Duodenal mucosa (tissue), 2 donors: ENCODE results near the gene MIOS.

Experiments
- H3K27ac ChIP-seq: one replicate; pipeline ENCODE4 v1.7.0; 2013; ENCODE audit warnings: low read depth, low read length
- H3K27me3 ChIP-seq, 2 donors: one replicate each; pipeline ENCODE4 v1.7.0; 2013; ENCODE audit warnings: low read length in 2 of 2, control low read depth in 1 of 2; ENCODE audit not compliant: insufficient read depth in 2 of 2, control insufficient read depth in 1 of 2
- H3K36me3 ChIP-seq, 2 donors: one replicate each; pipeline ENCODE4 v1.7.0; 2013; ENCODE audit warnings: low read length in 2 of 2, control low read depth in 1 of 2; ENCODE audit not compliant: insufficient read depth in 2 of 2, control insufficient read depth in 1 of 2
- H3K4me1 ChIP-seq, 2 donors: one replicate each; pipeline ENCODE4 v1.7.0; 2013; ENCODE audit warnings: low read length in 2 of 2, control low read depth in 1 of 2; ENCODE audit not compliant: insufficient read depth in 2 of 2, control insufficient read depth in 1 of 2
- H3K4me3 ChIP-seq, 2 donors: one replicate each; pipeline ENCODE4 v1.7.0; 2013; ENCODE audit warnings: low read length in 2 of 2, low read depth in 1 of 2
- H3K9ac ChIP-seq, 2 donors: one replicate each; pipeline ENCODE4 v1.7.0; 2013; ENCODE audit warnings: low read length in 2 of 2, low read depth in 1 of 2
- H3K9me3 ChIP-seq, 2 donors: one replicate each; pipeline ENCODE4 v1.7.0; 2013; ENCODE audit warnings: low read length in 2 of 2, control low read depth in 1 of 2; ENCODE audit not compliant: control insufficient read depth in 1 of 2

Gene MIOS

DNA sequence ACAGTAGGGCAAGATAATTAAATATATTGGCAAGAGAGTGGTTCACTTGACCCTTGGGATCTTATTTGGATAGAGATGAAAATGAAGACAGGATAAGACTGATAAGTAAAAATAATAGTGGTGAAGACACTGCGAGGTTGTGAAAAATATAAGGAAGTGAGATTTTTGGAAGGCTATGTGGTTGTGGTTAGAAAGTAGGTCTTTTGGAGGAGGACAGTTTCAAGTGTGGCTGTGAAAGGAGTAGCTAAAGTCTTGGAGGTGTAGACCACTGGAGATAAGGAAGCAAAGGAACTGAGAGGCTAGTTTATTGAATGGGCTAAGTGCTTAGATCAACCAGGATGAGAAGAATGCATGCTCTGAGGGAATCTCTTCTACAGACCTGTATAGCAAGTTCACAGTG lies 11.2 kb downstream of the MIOS start:
- Histone ChIP-seq H3K27ac (no peak overlapping the region), H3K4me3 (no peak overlapping the region), H3K27me3 (no peaks in the 10 kb centered on the region), H3K9ac (no peak overlapping the region), H3K36me3 (peaks cover 0 to 10% of the 10 kb centered on the region in 2 donors), H3K4me1 (no peaks in the 10 kb centered on the region), H3K9me3 (no peaks in the 10 kb centered on the region)

DNA sequence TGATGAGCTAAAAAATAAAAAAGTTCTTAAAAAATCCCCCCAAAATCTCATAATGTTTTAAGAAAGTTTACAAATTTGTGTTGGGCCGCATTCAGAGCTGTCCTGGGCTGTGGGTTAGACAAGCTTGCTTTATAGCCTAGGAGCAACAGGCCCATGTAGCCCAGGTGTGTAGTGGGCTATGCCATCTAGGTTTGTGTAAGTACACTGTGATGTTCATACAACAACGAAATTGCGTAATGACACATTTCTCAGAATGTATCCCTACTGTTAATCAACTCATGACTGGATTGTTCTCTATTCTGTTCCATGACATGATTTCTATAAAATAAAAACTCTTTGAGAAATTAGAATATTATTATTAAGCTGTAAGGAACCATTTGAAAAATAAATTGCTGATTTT lies 13.0 kb downstream of the MIOS start:
- H3K27ac ChIP-seq = no peak overlapping the region
- no peak overlapping the region for H3K4me3 ChIP-seq
- no peak overlapping the region for H3K9ac ChIP-seq
- H3K4me1 ChIP-seq = no peaks in the 10 kb centered on the region
- H3K27me3 ChIP-seq = no peaks in the 10 kb centered on the region
- H3K36me3 ChIP-seq = peaks cover 0 to 10% of the 10 kb centered on the region in 2 donors
- no peaks in the 10 kb centered on the region for H3K9me3 ChIP-seq

DNA sequence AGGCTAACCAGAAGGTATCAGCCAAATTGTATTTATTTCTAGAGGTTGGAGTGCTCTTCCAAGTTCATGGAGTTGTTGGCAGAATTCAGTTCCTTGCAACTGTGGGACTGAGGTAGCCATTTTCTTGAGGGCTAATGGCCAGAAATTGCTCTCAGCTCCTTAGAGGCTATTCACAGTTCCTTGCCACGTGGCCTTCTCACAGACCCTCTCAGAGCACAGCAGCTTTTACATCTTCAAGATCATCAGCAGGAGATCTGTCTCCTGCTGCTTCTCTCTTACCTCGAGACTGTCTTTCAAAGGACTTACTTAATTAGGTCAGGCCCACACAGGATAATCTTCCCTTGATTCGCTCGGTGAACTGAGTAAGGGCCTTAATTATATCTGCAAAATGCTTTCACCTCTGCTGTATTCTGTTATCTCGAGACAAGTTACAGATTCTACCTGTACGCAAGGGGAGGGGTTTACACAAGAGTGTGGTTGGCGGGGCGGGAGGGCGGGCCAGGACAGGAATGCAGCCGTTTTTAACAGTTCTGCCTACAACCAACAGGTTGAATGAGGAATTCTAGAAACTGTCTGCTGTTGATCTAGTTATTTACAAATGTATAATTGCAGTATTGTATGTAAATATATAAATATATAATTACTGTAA lies 15.0 kb downstream of the MIOS start:
- H3K27me3 ChIP-seq = no peaks in the 10 kb centered on the region
- no peak overlapping the region for H3K9ac ChIP-seq
- no peaks in the 10 kb centered on the region for H3K4me1 ChIP-seq
- H3K27ac ChIP-seq = no peak overlapping the region
- H3K9me3 ChIP-seq = no peaks in the 10 kb centered on the region
- no peak overlapping the region for H3K4me3 ChIP-seq
- H3K36me3 ChIP-seq = peaks cover 0 to 10% of the 10 kb centered on the region in 2 donors

DNA sequence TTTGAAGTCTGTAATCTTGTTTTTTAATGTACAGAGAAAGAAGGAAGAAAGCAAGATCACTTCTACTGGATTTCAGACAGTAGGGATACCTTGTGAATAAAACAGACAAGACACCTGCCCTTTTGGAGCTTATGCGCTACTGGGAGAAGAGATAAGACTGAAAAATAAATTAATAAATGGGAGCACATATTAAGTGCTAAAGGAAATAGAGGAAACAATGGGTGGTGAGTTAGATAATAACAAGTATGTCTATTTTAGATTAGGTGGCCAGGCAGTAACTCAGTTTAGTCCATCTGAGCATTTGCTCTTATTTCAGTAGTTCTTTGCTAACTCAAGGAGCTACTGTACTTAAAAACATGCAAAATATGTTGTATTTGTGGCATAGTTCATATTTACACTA lies 15.9 kb downstream of the MIOS start:
- Histone ChIP-seq H3K27ac (no peak overlapping the region), H3K27me3 (no peaks in the 10 kb centered on the region), H3K9me3 (no peaks in the 10 kb centered on the region), H3K4me1 (no peaks in the 10 kb centered on the region), H3K9ac (no peak overlapping the region), H3K36me3 (peaks cover 0 to 10% of the 10 kb centered on the region in 2 donors), H3K4me3 (no peak overlapping the region)

DNA sequence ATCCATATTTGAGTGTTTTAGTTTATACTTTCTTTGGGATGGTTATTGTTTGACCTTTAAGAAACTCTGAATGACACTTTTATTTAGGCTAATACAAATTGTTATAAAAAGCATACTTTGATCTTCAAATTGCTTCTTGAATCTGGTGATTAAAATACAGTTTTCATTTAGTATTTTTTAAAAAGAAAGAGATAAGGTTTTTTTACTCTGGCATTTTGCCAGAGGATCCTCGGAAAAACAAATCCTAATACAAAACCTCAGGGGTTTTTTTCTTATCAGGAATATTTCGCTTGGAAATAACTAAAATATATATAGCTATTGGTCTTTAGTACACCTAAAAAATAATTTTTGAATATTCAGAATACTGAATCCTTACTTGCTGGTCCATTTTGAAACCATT lies 17.0 kb downstream of the MIOS start:
- H3K27me3 ChIP-seq = no peaks in the 10 kb centered on the region

DNA sequence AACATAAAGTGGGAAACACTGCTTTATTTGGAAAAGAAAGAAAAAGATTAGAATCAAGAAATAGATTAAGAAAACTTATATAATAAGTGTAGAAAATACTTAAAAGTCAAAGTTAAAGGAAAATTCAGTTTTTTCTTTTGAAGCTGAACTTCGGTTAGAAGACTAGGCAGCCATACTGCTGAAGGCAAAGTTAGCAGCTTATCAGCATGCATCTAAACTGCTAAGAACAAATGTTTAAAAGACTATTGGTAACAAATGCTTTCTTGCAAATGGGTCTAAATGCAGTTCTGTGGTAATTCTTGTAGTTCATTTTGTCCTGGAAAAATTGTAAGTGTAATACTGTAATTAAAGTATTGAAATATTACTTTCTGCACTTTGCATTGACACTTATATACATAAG lies 18.0 kb downstream of the MIOS start:
- Histone ChIP-seq H3K4me1 (no peaks in the 10 kb centered on the region), H3K4me3 (no peak overlapping the region), H3K27me3 (no peaks in the 10 kb centered on the region), H3K27ac (no peak overlapping the region), H3K9me3 (no peaks in the 10 kb centered on the region), H3K9ac (no peak overlapping the region), H3K36me3 (peaks cover 0 to 10% of the 10 kb centered on the region in 2 donors)

More for the DNA sequence above, 17.0 kb downstream of the MIOS start:
- Histone ChIP-seq H3K9me3 (no peaks in the 10 kb centered on the region), H3K4me3 (no peak overlapping the region), H3K4me1 (no peaks in the 10 kb centered on the region), H3K36me3 (peaks cover 0 to 10% of the 10 kb centered on the region in 2 donors), H3K9ac (no peak overlapping the region), H3K27ac (no peak overlapping the region)

DNA sequence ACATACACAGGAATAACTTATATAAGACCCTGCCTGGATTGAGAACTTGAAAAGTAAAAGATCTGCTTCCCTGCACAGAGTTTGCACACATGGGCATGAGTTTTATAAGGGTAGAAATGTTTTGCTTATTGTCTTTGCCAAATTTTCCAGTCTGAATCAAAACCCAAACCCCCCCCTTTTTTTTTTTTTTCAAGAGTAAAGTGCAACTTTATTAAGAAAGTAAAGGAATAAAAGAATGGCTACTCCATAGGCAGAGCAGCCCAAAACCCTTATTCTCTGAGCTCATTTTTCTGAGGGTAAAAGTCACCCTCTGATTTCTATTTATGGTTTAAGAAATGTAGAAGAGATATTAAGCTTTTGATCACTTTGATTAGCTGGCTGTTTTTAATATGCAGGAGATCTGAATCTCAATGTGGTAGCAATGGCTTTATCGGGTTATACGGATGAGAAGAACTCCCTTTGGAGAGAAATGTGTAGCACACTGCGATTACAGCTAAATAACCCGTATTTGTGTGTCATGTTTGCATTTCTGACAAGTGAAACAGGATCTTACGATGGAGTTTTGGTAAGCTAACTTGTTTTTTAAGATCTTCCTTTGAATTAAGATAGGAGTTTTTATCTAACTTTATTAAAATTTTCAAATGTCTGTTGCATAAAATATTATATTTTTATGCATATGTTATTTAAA lies 18.7 kb downstream of the MIOS start:
- Histone ChIP-seq H3K4me3 (no peak overlapping the region), H3K4me1 (no peaks in the 10 kb centered on the region), H3K9ac (no peak overlapping the region), H3K27ac (no peak overlapping the region), H3K9me3 (no peaks in the 10 kb centered on the region), H3K36me3 (peaks cover 0 to 10% of the 10 kb centered on the region in 2 donors), H3K27me3 (no peaks in the 10 kb centered on the region)

DNA sequence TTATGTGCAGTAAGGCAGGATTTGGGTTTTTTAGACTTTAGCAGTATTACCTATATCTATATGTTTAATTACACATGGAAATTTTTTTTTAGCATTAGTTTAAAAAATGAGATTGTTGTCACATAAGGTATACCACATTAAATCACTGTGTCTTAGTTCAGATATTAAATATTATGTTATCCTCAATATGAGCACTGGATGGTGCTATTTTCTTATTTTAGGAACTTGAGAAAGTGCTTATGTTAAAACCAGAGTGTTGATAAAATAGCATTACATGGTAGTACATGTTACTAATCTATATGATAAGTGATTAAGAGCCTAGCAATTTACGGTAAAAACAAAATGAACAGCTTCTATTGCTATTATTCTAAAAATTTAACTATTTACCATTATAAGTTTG lies 28.8 kb downstream of the MIOS start:
- Histone ChIP-seq H3K9ac (no peak overlapping the region), H3K27ac (no peak overlapping the region), H3K36me3 (peaks cover 11 to 15% of the 10 kb centered on the region in 2 donors), H3K4me1 (no peaks in the 10 kb centered on the region), H3K9me3 (no peaks in the 10 kb centered on the region), H3K4me3 (no peak overlapping the region), H3K27me3 (no peaks in the 10 kb centered on the region)

DNA sequence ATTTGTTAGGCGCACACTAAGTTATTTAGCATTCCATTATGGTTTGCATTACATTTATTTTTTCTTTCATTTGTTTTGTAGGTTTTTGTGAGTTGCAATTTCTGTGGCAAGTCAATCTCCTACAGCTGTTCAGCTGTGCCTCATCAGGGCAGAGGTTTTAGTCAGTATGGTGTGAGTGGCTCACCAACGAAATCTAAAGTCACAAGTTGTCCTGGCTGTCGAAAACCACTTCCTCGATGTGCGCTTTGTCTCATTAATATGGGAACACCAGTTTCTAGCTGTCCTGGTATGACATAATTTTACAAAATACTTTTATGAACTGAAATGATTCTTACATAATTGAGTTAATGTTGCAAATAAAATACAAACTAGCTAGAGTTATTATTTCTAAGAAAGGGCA lies 29.5 kb downstream of the MIOS start:
- no peaks in the 10 kb centered on the region for H3K9me3 ChIP-seq
- no peak overlapping the region for H3K27ac ChIP-seq
- no peak overlapping the region for H3K4me3 ChIP-seq
- no peak overlapping the region for H3K9ac ChIP-seq
- no peaks in the 10 kb centered on the region for H3K4me1 ChIP-seq
- peaks cover 11 to 15% of the 10 kb centered on the region in 2 donors for H3K36me3 ChIP-seq
- H3K27me3 ChIP-seq = no peaks in the 10 kb centered on the region

DNA sequence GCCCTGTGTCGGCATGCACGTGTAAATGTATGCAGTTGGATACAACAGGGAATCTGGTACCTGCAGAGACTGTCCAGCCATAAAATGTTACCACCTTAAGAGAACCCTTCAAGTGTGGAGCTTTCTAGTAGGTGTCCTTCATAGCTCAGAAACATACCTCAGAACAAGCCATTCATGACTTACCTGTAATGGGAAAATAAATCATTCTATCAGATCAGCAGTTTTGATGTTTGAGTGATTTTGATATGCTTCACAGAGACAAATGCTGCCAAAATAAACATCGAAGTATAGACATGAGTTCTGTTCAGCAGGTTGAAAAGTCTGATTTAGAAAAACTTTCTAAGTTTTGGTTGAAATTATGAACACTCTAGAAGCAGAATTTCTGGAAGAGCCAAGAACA lies 40.3 kb downstream of the MIOS start:
- Histone ChIP-seq H3K9me3 (no peaks in the 10 kb centered on the region), H3K9ac (no peak overlapping the region), H3K27ac (no peak overlapping the region), H3K27me3 (no peaks in the 10 kb centered on the region), H3K4me1 (no peaks in the 10 kb centered on the region), H3K36me3 (peaks cover 4 to 10% of the 10 kb centered on the region in 2 donors), H3K4me3 (no peak overlapping the region)
